Measurements from ENCODE around the gene EAF2. TPM values are rescaled to one million over a fixed set of nuclear protein-coding genes. Genes with fewer than 3 reads are reported as not detected.

Gene EAF2
- polyA plus RNA-seq, 1 experiment: 2.5 TPM

GRCh38 chr3:121913305-121913990 is 78.4 kb downstream of the EAF2 start:
- POLR2A ChIA-PET: no interaction called here

DNA sequence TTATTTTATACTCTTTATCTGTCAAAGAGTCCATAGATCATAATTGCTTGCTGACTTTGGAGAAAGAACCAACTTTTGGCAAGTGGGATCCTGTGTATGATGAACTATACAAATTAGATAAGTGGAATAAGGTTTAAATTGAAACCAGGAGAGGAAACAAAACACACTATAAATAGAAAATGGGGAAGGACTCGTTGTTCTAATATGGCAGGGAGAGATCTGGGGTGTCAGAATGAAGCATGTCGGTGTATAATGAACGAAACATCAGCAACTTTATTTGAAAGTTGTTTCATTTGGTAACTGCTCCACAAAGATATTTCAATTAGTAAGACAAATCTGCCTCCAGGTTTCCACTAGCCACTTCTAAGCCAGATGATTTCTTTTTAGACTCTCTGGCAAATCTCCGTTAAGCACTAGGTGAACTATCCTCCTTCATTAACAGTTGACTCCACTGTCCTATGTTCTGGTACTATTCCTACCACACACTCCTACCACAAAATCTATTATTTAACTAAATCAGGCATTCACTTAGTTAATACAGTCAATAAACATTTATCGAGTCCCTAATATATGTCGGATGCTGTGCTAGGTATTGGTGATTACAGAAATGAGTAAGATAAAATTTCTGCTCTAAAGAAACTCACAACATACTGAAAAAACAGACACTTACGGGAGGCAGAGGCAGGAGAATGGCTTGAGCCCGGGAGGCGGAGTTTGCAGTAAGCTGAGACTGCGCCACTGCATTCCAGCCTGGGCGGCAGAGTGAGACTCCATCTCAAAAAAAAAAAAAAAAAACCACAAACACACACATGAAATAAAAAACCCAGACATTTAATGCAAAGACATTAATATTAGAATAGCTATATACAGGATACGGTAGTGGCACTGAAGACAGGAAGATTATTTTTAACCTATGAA is 79.3 kb downstream of the EAF2 start:
- H3K27me3 ChIP-seq (ENCODE audit: control insufficient read depth, insufficient read depth, low read length): no peaks in the 10 kb centered on the region
- no peak for DNase-seq (ENCODE audit: low read depth, low spot score)
- CTCF ChIA-PET: no interaction called here
- POLR2A ChIA-PET: no interaction called here
- H3K4me3 ChIP-seq (ENCODE audit: low read depth, low read length): no peak overlapping the region
- no peak overlapping the region for H3K27ac ChIP-seq (ENCODE audit: low read depth, low read length)
- no peaks in the 10 kb centered on the region for H3K9me3 ChIP-seq (ENCODE audit: control insufficient read depth, insufficient read depth, low read length)
- TF ChIP-seq, protein P1, sequence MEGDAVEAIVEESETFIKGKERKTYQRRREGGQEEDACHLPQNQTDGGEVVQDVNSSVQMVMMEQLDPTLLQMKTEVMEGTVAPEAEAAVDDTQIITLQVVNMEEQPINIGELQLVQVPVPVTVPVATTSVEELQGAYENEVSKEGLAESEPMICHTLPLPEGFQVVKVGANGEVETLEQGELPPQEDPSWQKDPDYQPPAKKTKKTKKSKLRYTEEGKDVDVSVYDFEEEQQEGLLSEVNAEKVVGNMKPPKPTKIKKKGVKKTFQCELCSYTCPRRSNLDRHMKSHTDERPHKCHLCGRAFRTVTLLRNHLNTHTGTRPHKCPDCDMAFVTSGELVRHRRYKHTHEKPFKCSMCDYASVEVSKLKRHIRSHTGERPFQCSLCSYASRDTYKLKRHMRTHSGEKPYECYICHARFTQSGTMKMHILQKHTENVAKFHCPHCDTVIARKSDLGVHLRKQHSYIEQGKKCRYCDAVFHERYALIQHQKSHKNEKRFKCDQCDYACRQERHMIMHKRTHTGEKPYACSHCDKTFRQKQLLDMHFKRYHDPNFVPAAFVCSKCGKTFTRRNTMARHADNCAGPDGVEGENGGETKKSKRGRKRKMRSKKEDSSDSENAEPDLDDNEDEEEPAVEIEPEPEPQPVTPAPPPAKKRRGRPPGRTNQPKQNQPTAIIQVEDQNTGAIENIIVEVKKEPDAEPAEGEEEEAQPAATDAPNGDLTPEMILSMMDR (IDR thresholded peaks at IDR 0.05; ENCODE audit: low read depth, low read length): no peak

More at GRCh38 chr3:121913305-121913990, 78.4 kb downstream of the EAF2 start:
- Histone ChIP-seq H3K27ac (ENCODE audit: low read depth, low read length) (no peak overlapping the region), H3K9me3 (ENCODE audit: control insufficient read depth, insufficient read depth, low read length) (no peaks in the 10 kb centered on the region), H3K4me3 (ENCODE audit: low read depth, low read length) (no peak overlapping the region), H3K27me3 (ENCODE audit: control insufficient read depth, insufficient read depth, low read length) (no peaks in the 10 kb centered on the region)
- DNase-seq (ENCODE audit: low read depth, low spot score): no peak
- TF ChIP-seq, protein P1 (IDR thresholded peaks at IDR 0.05; ENCODE audit: low read depth, low read length): no peak
- CTCF ChIA-PET: no interaction called here

DNA sequence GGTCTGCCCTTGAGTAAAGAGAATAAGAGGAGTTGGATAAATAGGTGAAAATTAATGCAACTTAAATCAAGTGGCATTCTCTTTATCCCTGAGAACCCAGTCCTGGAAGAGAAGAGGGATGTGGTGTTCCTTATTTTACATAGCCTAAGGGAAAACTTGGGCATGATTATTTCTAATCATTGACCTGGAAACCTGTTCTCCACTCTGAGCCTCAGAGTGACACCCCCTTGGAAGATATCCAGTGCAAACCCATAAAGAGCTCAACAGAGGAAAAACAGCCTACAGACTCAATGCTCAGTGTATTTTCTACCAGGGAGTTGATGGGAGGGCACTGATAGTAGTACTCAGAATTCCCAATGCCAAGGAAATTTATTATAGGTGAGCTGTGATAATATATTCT is 81.2 kb downstream of the EAF2 start:
- no peaks in the 10 kb centered on the region for H3K9me3 ChIP-seq (ENCODE audit: control insufficient read depth, insufficient read depth, low read length)
- no peak overlapping the region for H3K27ac ChIP-seq (ENCODE audit: low read depth, low read length)
- TF ChIP-seq, protein P1 (IDR thresholded peaks at IDR 0.05; ENCODE audit: low read depth, low read length): no peak
- no peak overlapping the region for H3K4me3 ChIP-seq (ENCODE audit: low read depth, low read length)
- no peaks in the 10 kb centered on the region for H3K27me3 ChIP-seq (ENCODE audit: control insufficient read depth, insufficient read depth, low read length)
- ChIA-PET POLR2A (no interaction called here), CTCF (interaction anchor here (0.8 kb wide), 1 partner anchor 79 kb away, joined by 3 read pairs; no protein-coding TSS in a partner anchor)
- DNase-seq (ENCODE audit: low read depth, low spot score): no peak

DNA sequence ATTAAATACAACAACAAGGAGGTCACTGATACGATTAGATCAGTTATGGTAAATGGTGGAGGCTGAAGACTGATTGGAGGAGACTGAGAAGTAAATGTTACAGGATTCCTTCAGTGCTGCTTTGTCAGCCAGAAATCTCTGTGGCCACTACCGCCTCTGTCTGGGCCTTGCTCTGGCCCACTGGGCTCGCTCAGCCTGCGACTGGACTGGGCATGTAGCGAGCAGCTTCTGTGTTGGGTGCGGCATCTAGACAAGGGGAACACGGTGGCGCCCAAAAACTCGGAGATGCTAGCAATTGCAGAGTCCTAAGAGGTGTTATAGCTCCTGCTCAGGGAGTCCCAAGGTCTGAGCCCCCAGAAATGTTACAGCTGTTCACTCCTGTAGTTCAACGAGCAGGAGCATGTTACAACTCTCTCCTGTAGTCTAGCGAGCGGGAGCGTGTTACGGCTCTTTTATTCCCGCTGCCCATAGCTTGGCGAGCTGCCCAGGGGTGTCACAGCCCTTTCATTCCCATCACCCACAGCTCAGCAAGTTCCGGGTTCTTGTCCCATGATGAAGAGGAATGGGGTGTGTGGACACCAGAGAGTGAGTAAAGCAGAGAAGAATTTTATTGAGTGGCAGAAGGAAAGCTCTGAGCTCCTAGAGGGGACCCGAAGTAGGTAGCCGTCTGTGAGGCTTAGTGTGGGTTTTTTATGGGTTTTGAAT is 83.9 kb downstream of the EAF2 start:
- peak; percentile 13 for DNase-seq (ENCODE audit: low read depth, low spot score)
- Histone ChIP-seq H3K4me3 (ENCODE audit: low read depth, low read length) (no peak overlapping the region), H3K9me3 (ENCODE audit: control insufficient read depth, insufficient read depth, low read length) (no peaks in the 10 kb centered on the region), H3K27ac (ENCODE audit: low read depth, low read length) (no peak overlapping the region), H3K27me3 (ENCODE audit: control insufficient read depth, insufficient read depth, low read length) (no peaks in the 10 kb centered on the region)
- ChIA-PET POLR2A (no interaction called here), CTCF (no interaction called here)
- TF ChIP-seq, protein P1 (IDR thresholded peaks at IDR 0.05; ENCODE audit: low read depth, low read length): no peak
